ENCODE measurements around the gene LRP1B. TPM values are rescaled to one million over a fixed set of nuclear protein-coding genes. Genes with fewer than 3 reads are reported as not detected.

Gene LRP1B
- total RNA-seq, 1 donor from 2014 or later: 0.38 TPM

GRCh38 chr2:140876015-140876414 lies 1254.8 kb downstream of the LRP1B start:
- no peak for TF ChIP-seq CTCF (IDR thresholded peaks at IDR 0.05; ENCODE audit: insufficient read depth, low read length, poor library complexity, severe bottlenecking)
- no peak overlapping the region for H3K4me3 ChIP-seq (ENCODE audit: low read depth, low read length)

GRCh38 chr2:140873915-140874531 lies 1256.8 kb downstream of the LRP1B start:
- no peak for TF ChIP-seq CTCF (IDR thresholded peaks at IDR 0.05; ENCODE audit: insufficient read depth, low read length, poor library complexity, severe bottlenecking)
- no peaks in the 10 kb centered on the region for H3K27me3 ChIP-seq (ENCODE audit: control insufficient read depth, insufficient read depth, low read length)
- H3K4me3 ChIP-seq (ENCODE audit: low read depth, low read length): no peak overlapping the region
- no peak for DNase-seq (ENCODE audit: low read depth)
- no peaks in the 10 kb centered on the region for H3K36me3 ChIP-seq (ENCODE audit: control insufficient read depth, insufficient read depth, low read length)

More at GRCh38 chr2:140876015-140876414, 1254.8 kb downstream of the LRP1B start:
- no peaks in the 10 kb centered on the region for H3K27me3 ChIP-seq (ENCODE audit: control insufficient read depth, insufficient read depth, low read length)
- H3K36me3 ChIP-seq (ENCODE audit: control insufficient read depth, insufficient read depth, low read length): no peaks in the 10 kb centered on the region
- no peak for DNase-seq (ENCODE audit: low read depth)

DNA sequence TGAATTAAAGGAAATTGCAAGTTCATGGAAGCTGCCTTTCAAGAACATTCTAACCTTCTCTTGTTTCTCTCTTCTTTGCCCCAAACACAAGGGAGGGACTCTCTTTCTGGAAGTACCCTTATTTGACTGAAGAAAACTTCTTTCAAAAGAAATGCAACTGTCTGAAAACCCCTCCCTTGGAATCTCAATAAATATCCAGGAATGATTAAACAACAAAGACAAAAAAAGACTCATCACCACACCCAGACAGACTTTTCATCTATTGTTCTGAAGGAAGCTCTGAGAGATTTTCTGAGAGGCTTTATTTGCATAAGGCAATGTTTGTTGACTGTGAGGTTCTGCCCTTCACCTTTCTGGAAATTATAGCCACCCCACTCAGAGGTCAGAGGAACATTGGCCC lies 1260.9 kb downstream of the LRP1B start:
- H3K27me3 ChIP-seq (ENCODE audit: control insufficient read depth, insufficient read depth, low read length): no peaks in the 10 kb centered on the region
- no peak for DNase-seq (ENCODE audit: low read depth)
- TF ChIP-seq CTCF (IDR thresholded peaks at IDR 0.05; ENCODE audit: insufficient read depth, low read length, poor library complexity, severe bottlenecking): no peak
- H3K4me3 ChIP-seq (ENCODE audit: low read depth, low read length): no peak overlapping the region
- H3K36me3 ChIP-seq (ENCODE audit: control insufficient read depth, insufficient read depth, low read length): no peaks in the 10 kb centered on the region

DNA sequence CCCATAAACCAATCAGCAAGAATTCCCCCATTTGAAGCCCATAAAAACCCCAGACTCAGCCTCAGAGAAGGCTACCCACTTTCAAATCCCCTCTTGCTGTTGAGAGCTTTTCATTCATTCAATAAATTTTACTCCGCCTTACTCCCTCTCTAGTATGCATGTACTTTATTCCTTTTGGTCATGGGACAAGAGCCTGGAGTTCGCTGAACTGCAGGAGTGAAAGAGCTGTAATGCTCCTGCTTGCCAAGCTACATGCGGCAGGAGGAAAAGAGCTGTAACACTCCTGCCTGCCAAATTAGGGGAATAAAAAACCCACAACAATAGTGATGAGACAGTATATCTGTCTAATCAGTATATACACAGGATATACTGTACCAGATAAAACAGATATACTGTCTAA lies 1261.7 kb downstream of the LRP1B start:
- Histone ChIP-seq H3K27me3 (ENCODE audit: control insufficient read depth, insufficient read depth, low read length) (no peaks in the 10 kb centered on the region), H3K4me3 (ENCODE audit: low read depth, low read length) (no peak overlapping the region), H3K36me3 (ENCODE audit: control insufficient read depth, insufficient read depth, low read length) (no peaks in the 10 kb centered on the region)
- no peak for DNase-seq (ENCODE audit: low read depth)
- TF ChIP-seq CTCF (IDR thresholded peaks at IDR 0.05; ENCODE audit: insufficient read depth, low read length, poor library complexity, severe bottlenecking): no peak

GRCh38 chr2:140865837-140866236 lies 1265.0 kb downstream of the LRP1B start:
- H3K4me3 ChIP-seq (ENCODE audit: low read depth, low read length): no peak overlapping the region
- no peak for DNase-seq (ENCODE audit: low read depth)
- no peaks in the 10 kb centered on the region for H3K36me3 ChIP-seq (ENCODE audit: control insufficient read depth, insufficient read depth, low read length)
- TF ChIP-seq CTCF (IDR thresholded peaks at IDR 0.05; ENCODE audit: insufficient read depth, low read length, poor library complexity, severe bottlenecking): no peak
- no peaks in the 10 kb centered on the region for H3K27me3 ChIP-seq (ENCODE audit: control insufficient read depth, insufficient read depth, low read length)

- Histone ChIP-seq H3K4me3 (ENCODE audit: low read depth, low read length) (no peak overlapping the region), H3K27me3 (ENCODE audit: control insufficient read depth, insufficient read depth, low read length) (no peaks in the 10 kb centered on the region), H3K36me3 (ENCODE audit: control insufficient read depth, insufficient read depth, low read length) (no peaks in the 10 kb centered on the region)
- TF ChIP-seq CTCF (IDR thresholded peaks at IDR 0.05; ENCODE audit: insufficient read depth, low read length, poor library complexity, severe bottlenecking): peak; percentile 54
- DNase-seq (ENCODE audit: low read depth): peak; percentile 21
Measured at GRCh38 chr2:140863713-140864112, 1267.1 kb downstream of the LRP1B start.

All from kidney epithelial cell (primary cell).